ENCODE measurements around the gene CBARP. TPM values are rescaled to one million over a fixed set of nuclear protein-coding genes. Genes with fewer than 3 reads are reported as not detected.

CBARP gene
- total RNA-seq, 1 donor from 2014 or later: 1.0 TPM

DNA sequence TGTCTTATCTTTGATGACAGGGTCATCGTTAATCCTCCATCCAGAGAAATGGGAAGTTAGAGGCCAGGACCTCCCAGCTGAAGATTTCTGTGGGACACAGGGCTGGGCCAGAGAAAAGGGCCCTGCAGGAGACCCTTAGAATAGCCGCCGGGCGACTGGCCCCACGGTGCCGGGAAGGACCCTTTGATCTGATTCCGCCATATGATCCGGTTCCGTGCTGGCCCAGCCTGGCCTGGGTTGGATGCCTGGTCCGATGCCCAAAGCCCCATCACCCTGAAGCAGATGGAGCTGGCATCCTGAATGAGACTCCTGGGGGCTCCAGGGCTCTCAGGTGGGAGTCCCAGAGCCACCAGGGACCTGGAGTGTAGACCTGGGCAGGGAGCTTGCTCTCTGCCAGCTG lies 38.3 kb downstream of the CBARP start:
- no peak for DNase-seq
- TF ChIP-seq, protein P1, sequence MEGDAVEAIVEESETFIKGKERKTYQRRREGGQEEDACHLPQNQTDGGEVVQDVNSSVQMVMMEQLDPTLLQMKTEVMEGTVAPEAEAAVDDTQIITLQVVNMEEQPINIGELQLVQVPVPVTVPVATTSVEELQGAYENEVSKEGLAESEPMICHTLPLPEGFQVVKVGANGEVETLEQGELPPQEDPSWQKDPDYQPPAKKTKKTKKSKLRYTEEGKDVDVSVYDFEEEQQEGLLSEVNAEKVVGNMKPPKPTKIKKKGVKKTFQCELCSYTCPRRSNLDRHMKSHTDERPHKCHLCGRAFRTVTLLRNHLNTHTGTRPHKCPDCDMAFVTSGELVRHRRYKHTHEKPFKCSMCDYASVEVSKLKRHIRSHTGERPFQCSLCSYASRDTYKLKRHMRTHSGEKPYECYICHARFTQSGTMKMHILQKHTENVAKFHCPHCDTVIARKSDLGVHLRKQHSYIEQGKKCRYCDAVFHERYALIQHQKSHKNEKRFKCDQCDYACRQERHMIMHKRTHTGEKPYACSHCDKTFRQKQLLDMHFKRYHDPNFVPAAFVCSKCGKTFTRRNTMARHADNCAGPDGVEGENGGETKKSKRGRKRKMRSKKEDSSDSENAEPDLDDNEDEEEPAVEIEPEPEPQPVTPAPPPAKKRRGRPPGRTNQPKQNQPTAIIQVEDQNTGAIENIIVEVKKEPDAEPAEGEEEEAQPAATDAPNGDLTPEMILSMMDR (IDR thresholded peaks at IDR 0.05): no peak
- H3K4me1 ChIP-seq: peaks cover 10% of the 10 kb centered on the region
- no peaks in the 10 kb centered on the region for H3K27me3 ChIP-seq
- H3K36me3 ChIP-seq: no peaks in the 10 kb centered on the region
- no peak overlapping the region for H3K4me3 ChIP-seq
- intact Hi-C loops (cut with DNase I): no loop called here
- no peaks in the 10 kb centered on the region for H3K9me3 ChIP-seq
- H3K27ac ChIP-seq: no peak overlapping the region
- ATAC-seq: no peak

DNA sequence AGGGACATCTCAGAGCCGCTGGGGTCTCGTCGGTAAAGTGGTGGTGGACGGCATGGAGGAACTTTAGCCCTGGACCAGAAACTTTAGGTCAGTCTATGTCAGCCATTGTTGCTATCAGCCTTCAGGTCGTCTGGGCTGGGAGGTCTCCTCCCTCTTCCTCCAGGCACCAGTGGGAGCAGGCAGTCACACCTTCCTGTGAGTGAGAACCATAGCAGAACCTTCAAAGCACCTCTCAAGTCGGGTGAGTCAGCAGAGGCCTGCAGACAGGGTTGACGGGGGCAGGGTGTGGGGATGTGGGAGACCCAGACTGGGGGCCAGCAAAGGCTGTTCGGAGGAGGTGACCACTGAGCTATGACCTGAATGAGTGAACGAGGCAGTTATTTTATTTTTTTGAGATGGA lies 48.4 kb downstream of the CBARP start:
- intact Hi-C loops (cut with DNase I): no loop called here
- DNase-seq: no peak

DNA sequence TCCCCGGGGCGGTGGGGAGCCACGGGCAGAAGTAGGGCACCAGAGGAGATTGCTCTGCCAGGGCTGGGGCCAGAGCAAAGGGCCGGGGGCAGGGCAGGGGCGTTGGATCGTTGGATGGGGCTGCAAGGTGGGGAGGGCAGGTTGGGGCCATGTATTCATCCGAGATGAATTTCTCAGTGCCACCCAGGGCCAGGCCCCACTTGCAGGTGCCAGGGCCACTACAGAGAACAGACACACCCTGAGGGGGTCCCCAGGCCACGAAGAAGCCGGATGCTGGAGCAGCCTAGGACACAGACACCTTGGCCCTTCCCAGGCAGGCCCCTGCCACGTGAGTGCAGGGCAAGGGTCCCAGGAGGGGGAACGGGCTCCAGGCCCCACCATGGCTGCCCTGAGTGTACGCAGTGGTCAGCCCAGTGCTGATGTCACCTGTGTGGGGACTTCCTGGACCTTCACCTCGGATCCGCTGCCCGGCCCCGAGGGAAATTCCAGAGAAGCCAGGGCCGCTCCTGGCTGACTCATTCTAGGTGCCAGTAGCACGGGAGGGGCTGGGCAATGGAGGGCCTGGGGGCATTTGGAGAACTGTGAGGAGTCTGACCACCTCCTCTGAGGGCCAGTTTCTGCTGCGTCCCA lies 54.1 kb downstream of the CBARP start:
- Histone ChIP-seq H3K9me3 (no peaks in the 10 kb centered on the region), H3K27me3 (no peaks in the 10 kb centered on the region), H3K4me3 (no peak overlapping the region), H3K4me1 (peaks cover 19% of the 10 kb centered on the region), H3K36me3 (no peaks in the 10 kb centered on the region), H3K27ac (peak overlapping the region; percentile 69)
- no peak for DNase-seq
- intact Hi-C loops (cut with DNase I): no loop called here
- TF ChIP-seq, protein P1 (IDR thresholded peaks at IDR 0.05): no peak
- peak; percentile 59 for ATAC-seq

More for the DNA sequence above, 48.4 kb downstream of the CBARP start:
- no peaks in the 10 kb centered on the region for H3K36me3 ChIP-seq
- no peak overlapping the region for H3K4me3 ChIP-seq
- no peaks in the 10 kb centered on the region for H3K9me3 ChIP-seq
- TF ChIP-seq, protein P1 (IDR thresholded peaks at IDR 0.05): no peak
- no peak overlapping the region for H3K27ac ChIP-seq
- no peaks in the 10 kb centered on the region for H3K4me1 ChIP-seq
- H3K27me3 ChIP-seq: no peaks in the 10 kb centered on the region
- ATAC-seq: peak; percentile 79

DNA sequence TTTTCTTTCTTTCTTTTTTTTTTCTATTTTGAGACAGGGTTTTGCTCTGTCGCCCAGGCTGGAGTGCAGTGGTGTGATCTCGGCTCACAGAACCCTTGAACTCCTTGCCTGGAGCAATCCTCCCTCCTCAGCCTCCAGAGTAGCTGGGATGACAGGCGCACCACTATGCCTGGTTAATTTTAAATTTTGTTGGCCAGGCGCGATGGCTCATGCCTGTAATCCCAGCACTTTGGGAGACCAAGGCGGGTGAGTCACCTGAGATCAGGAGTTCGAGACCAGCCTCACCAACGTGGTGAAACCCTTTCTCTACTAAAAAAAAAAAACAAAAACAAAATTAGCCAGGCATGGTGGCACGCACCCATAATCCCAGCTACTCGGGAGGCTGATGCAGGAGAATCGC lies 55.1 kb downstream of the CBARP start:
- Histone ChIP-seq H3K36me3 (no peaks in the 10 kb centered on the region), H3K27me3 (no peaks in the 10 kb centered on the region), H3K4me3 (no peak overlapping the region), H3K9me3 (no peaks in the 10 kb centered on the region), H3K27ac (no peak overlapping the region), H3K4me1 (peaks cover 24% of the 10 kb centered on the region)
- TF ChIP-seq, protein P1 (IDR thresholded peaks at IDR 0.05): no peak
- no peak for ATAC-seq
- intact Hi-C loops (cut with DNase I): no loop called here
- DNase-seq: no peak

DNA sequence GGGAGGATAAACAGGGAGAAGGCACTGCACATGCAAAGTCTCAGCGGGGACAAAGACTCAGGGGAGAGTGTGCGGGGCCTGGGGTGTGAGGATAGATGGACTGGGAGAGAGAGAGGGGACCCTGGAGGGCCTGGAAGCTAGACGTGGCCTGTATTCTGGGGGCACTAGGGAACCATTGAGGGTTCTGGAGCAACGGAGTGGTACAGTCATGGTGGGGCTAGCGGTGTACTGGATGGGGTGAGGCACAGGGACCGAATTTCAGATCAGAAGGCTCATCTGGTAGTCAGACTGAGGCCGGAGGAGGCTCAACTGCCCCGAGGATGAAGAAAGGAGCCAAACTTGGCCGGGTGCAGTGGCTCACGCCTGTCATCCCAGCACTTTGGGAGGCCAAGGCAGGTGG lies 55.7 kb downstream of the CBARP start:
- ATAC-seq (no peak), DNase-seq (no peak)
- Histone ChIP-seq H3K4me1 (peaks cover 28% of the 10 kb centered on the region), H3K4me3 (no peak overlapping the region), H3K36me3 (no peaks in the 10 kb centered on the region), H3K9me3 (no peaks in the 10 kb centered on the region), H3K27me3 (no peaks in the 10 kb centered on the region), H3K27ac (peak overlapping the region; percentile 81)
- intact Hi-C loops (cut with DNase I): no loop called here
- TF ChIP-seq, protein P1 (IDR thresholded peaks at IDR 0.05): no peak

DNA sequence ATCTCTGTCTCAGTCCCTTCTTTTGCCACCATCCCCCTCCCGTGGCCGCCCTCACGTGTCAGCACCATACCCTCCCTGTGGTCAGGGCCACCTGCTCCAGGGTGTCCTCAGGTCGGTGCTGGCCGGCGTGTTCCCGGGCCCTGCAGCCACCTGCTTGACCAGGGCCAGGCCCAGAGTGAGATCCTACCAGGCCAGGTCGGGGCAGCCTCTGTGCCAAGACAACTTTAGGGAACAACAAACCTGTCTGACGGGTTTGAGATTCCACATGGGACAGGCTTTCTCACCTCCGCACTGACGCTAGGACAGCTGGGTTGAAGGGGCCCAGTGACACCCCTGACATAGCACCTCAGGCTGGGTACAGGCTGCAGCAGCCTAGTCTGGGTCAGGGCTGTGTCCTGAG lies 56.2 kb downstream of the CBARP start:
- TF ChIP-seq, protein P1 (IDR thresholded peaks at IDR 0.05): no peak
- peaks cover 31% of the 10 kb centered on the region for H3K4me1 ChIP-seq
- DNase-seq: peak; percentile 87
- H3K27me3 ChIP-seq: no peaks in the 10 kb centered on the region
- H3K36me3 ChIP-seq: no peaks in the 10 kb centered on the region
- ATAC-seq: peak; percentile 75
- H3K9me3 ChIP-seq: no peaks in the 10 kb centered on the region
- H3K4me3 ChIP-seq: no peak overlapping the region
- intact Hi-C loops (cut with DNase I): no loop called here
- H3K27ac ChIP-seq: peak overlapping the region; percentile 81

Data from upper lobe of right lung (tissue), 1 donor.